GM18520 (cell line): ENCODE results near the gene DTWD2.

Experiments
- ATAC-seq: cut with Tn5 transposase; IDR thresholded peaks from one replicate; pipeline ENCODE4 v1.9.1; 2021; ENCODE audit not compliant: unreplicated experiment

Gene DTWD2

DNA sequence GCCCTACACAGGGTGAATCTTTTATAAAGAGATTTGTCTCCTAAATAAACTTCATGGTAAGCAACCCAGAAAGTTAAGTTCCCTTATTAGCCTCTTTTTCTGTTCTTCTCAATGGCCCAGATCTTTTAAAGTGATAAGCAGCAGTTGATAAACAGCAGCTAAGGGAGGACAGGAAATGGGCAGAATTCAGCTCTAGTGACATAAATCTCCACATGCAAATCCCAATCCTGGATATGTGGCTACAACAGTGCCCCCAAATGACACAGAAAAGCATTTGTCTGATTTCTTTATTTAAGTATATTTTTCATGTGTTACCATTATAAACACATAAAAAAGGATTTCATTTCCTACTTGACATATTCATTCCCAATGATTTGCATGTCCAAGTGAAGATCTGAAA lies 199.0 kb downstream of the DTWD2 start:
- no peak for ATAC-seq

DNA sequence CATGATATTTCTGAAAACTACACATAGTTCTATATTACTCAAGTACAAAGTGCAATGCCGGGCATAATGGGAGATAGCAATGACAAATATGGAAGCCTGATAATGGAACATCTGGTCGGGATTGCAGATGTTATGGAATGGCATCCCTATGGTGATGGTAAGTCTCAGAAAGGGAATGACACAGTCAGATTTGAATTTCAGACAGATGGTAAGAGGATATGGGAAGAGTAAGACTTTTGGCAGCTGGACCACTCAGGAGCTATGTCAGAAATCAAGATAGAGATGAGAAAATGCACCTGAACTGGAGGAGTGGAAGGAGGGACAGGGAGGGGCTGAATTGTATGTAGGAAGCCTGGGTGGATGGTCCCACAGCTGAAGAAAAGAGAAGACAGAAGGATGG lies 200.0 kb downstream of the DTWD2 start:
- no peak for ATAC-seq
